B cell (primary cell): Measurements from ENCODE around the gene TGFBR3L. TPM values are rescaled to one million over a fixed set of nuclear protein-coding genes. Genes with fewer than 3 reads are reported as not detected.

Experiments
- ATAC-seq: fragments of 200-7000 bp; cut with Tn5 transposase; one replicate; pipeline ENCODE4 v1.10.0; 2021; ENCODE audit warnings: low read depth, mild to moderate bottlenecking, moderate number of reproducible peaks, moderate library complexity
- CTCF ChIA-PET: fragments of 350-600 bp; sonication (Branson Sonifier 250); formaldehyde crosslinking; loops from one replicate; lab custom pipeline; 2021; ENCODE audit warnings: antibody characterized with exemption, inconsistent platforms; lab: Charles Lee
- POLR2A ChIA-PET: fragments of 350-600 bp; sonication (Branson Sonifier 250); formaldehyde crosslinking; loops from one replicate; lab custom pipeline; 2021; ENCODE audit warnings: antibody characterized with exemption; lab: Charles Lee
- DNase-seq: peaks from one replicate; pipeline ENCODE4 v3.0.0; 2013
- H2AFZ ChIP-seq: 2 replicates; pipeline ENCODE4 v1.6.1; 2012; ENCODE audit warnings: mild to moderate bottlenecking, low read depth, low read length; ENCODE audit not compliant: insufficient read depth, poor library complexity, severe bottlenecking
- H3K27ac ChIP-seq, 2 donors: 1 replicate in 1 of 2; 2 replicates in 1 of 2; pipeline ENCODE4 v1.5.1; 2012 to 2013; ENCODE audit warnings: low read length in 2 of 2, mild to moderate bottlenecking in 2 of 2, moderate library complexity in 1 of 2
- H3K27me3 ChIP-seq, 4 experiments: fragments of 200-600 bp in 1 of 4; sonication (generic) in 1 of 4; replicated peaks in 1 of 4; 1 replicate in 2 of 4; 2 replicates in 2 of 4; pipeline versions ENCODE4 v1.6.1 to v1.7.0; 2013 to 2016; ENCODE audit warnings: low read length in 3 of 4, mild to moderate bottlenecking in 2 of 4, mixed read lengths in 1 of 4, moderate library complexity in 1 of 4; ENCODE audit not compliant: insufficient read depth in 4 of 4, control insufficient read depth in 3 of 4; ENCODE audit errors: control extremely low read depth in 1 of 4
- H3K36me3 ChIP-seq, 2 experiments: replicated peaks in 1 of 2; 1 replicate in 1 of 2; 2 replicates in 1 of 2; pipeline versions ENCODE4 v1.6.1 to v1.7.1; 2013; ENCODE audit warnings: low read length in 1 of 2; ENCODE audit not compliant: insufficient read depth in 2 of 2, control insufficient read depth in 1 of 2; ENCODE audit errors: control extremely low read depth in 1 of 2, extremely low read depth in 1 of 2
- H3K4me1 ChIP-seq, 2 donors: fragments of 200-600 bp in 1 of 2; sonication (generic) in 1 of 2; 1 replicate in 1 of 2; 2 replicates in 1 of 2; pipeline versions ENCODE4 v1.5.1 to v1.6.1; 2013 to 2017; ENCODE audit warnings: low read length in 2 of 2; ENCODE audit not compliant: control insufficient read depth in 2 of 2, insufficient read depth in 2 of 2
- H3K4me2 ChIP-seq: replicated peaks from 2 replicates; pipeline ENCODE3; 2012; ENCODE audit warnings: mild to moderate bottlenecking, low read depth, low read length; ENCODE audit not compliant: poor library complexity, severe bottlenecking
- H3K4me3 ChIP-seq, 5 experiments: fragments of 200-600 bp in 1 of 5; sonication (generic) in 1 of 5; 1 replicate in 3 of 5; 2 replicates in 2 of 5; pipeline versions ENCODE4 v1.5.1 to v1.7.0; 2011 to 2016; ENCODE audit warnings: low read length in 4 of 5, mild to moderate bottlenecking in 4 of 5, low read depth in 2 of 5, control low read depth in 1 of 5, moderate library complexity in 1 of 5; ENCODE audit not compliant: insufficient read depth in 1 of 5; ENCODE audit errors: control extremely low read depth in 1 of 5, extremely low read depth in 1 of 5
- H3K79me2 ChIP-seq: fragments of 200-600 bp; sonication (generic); one replicate; pipeline ENCODE4 v1.6.0; 2016; ENCODE audit warnings: low read length; ENCODE audit not compliant: control insufficient read depth, insufficient read depth
- H3K9ac ChIP-seq: fragments of 200-600 bp; sonication (generic); 2 replicates; pipeline ENCODE4 v1.6.1; 2017; ENCODE audit warnings: mild to moderate bottlenecking, low read length, moderate library complexity
- H3K9me3 ChIP-seq, 3 donors: one replicate each; pipeline versions ENCODE4 v1.6.1 to v1.7.1; 2013; ENCODE audit warnings: low read length in 2 of 3; ENCODE audit not compliant: control insufficient read depth in 2 of 3, insufficient read depth in 1 of 3; ENCODE audit errors: control extremely low read depth in 1 of 3
- H4K20me1 ChIP-seq: 2 replicates; pipeline ENCODE4 v1.6.0; 2012; ENCODE audit warnings: mild to moderate bottlenecking, low read length; ENCODE audit not compliant: insufficient read depth, control insufficient read depth, poor library complexity, severe bottlenecking
- H3K27ac Mint-ChIP-seq: one replicate; pipeline ENCODE4 v1.8.0; 2021; ENCODE audit warnings: mixed read lengths
- H3K27me3 Mint-ChIP-seq: one replicate; pipeline ENCODE4 v1.8.0; 2021; ENCODE audit warnings: mixed read lengths
- H3K4me1 Mint-ChIP-seq: one replicate; pipeline ENCODE4 v1.8.0; 2021; ENCODE audit warnings: mixed read lengths
- H3K4me3 Mint-ChIP-seq: one replicate; pipeline ENCODE4 v1.8.0; 2021; ENCODE audit warnings: mixed read lengths
- H3K9me3 Mint-ChIP-seq: one replicate; pipeline ENCODE4 v1.8.0; 2022; ENCODE audit warnings: mixed read lengths; ENCODE audit not compliant: insufficient read depth
- CTCF ChIP-seq: fragments of 200-600 bp; IDR thresholded peaks from one replicate; pipeline ENCODE4 v1.8.0; 2022; ENCODE audit warnings: antibody characterized with exemption, mild to moderate bottlenecking
- EZH2 ChIP-seq: IDR thresholded peaks from 2 replicates; pipeline ENCODE4 v1.6.1; 2012; ENCODE audit warnings: borderline replicate concordance, low read depth, mild to moderate bottlenecking, moderate library complexity, low read length; ENCODE audit not compliant: insufficient read depth, poor library complexity, severe bottlenecking
- WGBS: methylation state at CpG from one replicate; pipeline ENCODE4 v1.1.5; 2013; ENCODE audit warnings: missing lambda C conversion rate; ENCODE audit not compliant: insufficient coverage; 5-methylcytosine and 5-hydroxymethylcytosine counted together
- intact Hi-C: fragments of 100-400 bp; cut with micrococcal nuclease; formaldehyde crosslinking; loops from one replicate; pipeline ENCODE4 v1.10.0; 2022
- polyA plus RNA-seq: library from polyadenylated mRNA; depleted of rRNA; stranded (reverse); fragments of >200 nt; gene quantifications from 2 replicates; pipeline ENCODE4 v1.2.3, GENCODE V29; 2012
- total RNA-seq, 2 donors: library from RNA; stranded (reverse); fragments of 120-200 nt in 1 of 2; gene quantifications; 1 replicate in 1 of 2; 2 replicates in 1 of 2; pipeline versions ENCODE4 v1.2.3 to v1.2.4, GENCODE V29; 2013 to 2022

The TGFBR3L gene
- total and polyA plus RNA-seq, 2 donors (not counting 1 experiment from before 2014, with no cell fraction given), result 0.21 to 0.22 TPM

DNA sequence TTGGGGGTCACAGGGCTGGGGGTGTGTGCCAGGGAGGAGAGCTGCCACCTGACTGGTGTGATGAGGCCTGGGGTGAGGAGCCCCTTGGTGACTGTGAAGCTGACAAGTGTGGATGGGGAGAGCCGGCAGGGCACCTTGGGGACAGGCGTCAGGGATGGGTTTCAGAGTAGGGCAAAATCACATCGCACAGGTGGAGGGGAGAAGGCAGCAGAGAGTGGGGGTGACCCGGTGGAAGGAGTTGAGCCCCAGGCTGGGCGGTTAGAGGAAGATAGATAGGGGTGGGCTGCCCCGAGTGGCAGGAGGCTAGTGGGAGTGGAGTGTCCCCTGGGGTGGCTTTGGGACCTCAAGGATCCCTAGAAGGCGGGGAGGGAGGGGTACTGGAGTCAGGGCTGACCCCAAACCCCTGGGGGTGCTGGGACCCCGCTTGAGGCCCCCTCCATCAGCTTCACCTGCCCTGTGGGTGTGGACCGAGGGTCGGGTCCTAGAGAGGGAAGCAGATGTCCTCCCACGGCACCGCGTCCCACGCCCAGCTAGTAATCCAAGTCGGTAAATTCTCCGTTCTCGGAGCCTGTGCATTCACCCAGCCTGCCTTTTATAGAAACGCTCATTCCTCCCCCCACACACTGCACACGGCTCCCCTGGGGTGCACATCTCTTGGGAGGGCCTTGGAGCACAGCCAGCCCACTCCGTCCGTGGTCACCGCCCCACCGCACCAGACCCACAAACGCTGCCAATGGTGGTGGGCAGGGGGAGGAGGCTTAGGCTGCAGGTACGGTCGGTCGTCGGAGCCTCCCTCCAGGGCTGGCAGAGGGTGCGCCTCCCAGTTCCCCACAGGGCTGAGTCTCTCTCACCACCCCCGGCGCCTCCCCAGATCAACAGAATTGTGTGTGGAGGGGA is 8.9 kb downstream of the TGFBR3L start:
- Mint-ChIP-seq H3K9me3 (no peaks in the 10 kb centered on the region), H3K27ac (no peak overlapping the region), H3K27me3 (peaks cover 8% of the 10 kb centered on the region), H3K4me3 (peak overlapping the region; percentile 29), H3K4me1 (peaks cover 38% of the 10 kb centered on the region)
- no peak overlapping the region for H3K27ac ChIP-seq
- peaks cover 0 to 12% (median 8%) of the 10 kb centered on the region in 4 experiments for H3K27me3 ChIP-seq
- H3K4me1 ChIP-seq, result peaks cover 35 to 41% of the 10 kb centered on the region in 2 donors
- POLR2A ChIA-PET, result interaction anchor here (1.8 kb wide), 1 partner anchor 20 kb away, joined by 4 read pairs; the partner anchor contains the start of gene TIMM44
- peaks cover 0 to 11% (median 0%) of the 10 kb centered on the region in 3 donors for H3K9me3 ChIP-seq
- CTCF ChIA-PET, result interaction anchor here (1.0 to 1.5 kb wide), 5 partner anchors 18 to 355 kb away, joined by 3 to 5 read pairs (median 5); no protein-coding TSS in a partner anchor
- intact Hi-C loops, result no loop called here
- no peak for ATAC-seq
- no peak overlapping the region for H3K4me2 ChIP-seq
- H3K36me3 ChIP-seq, result peaks cover 0 to 13% of the 10 kb centered on the region in 2 experiments
- TF ChIP-seq CTCF, result no peak
- TF ChIP-seq EZH2, result no peak
- no peak overlapping the region for H3K4me3 ChIP-seq
- peaks cover 48% of the 10 kb centered on the region for H4K20me1 ChIP-seq
- 92% methylated on average over 18 of the region's 31 CpGs for WGBS
- no peak overlapping the region for H3K9ac ChIP-seq
- DNase-seq, result no peak
- no peak overlapping the region for H2AFZ ChIP-seq
- H3K79me2 ChIP-seq, result peaks cover 5% of the 10 kb centered on the region

DNA sequence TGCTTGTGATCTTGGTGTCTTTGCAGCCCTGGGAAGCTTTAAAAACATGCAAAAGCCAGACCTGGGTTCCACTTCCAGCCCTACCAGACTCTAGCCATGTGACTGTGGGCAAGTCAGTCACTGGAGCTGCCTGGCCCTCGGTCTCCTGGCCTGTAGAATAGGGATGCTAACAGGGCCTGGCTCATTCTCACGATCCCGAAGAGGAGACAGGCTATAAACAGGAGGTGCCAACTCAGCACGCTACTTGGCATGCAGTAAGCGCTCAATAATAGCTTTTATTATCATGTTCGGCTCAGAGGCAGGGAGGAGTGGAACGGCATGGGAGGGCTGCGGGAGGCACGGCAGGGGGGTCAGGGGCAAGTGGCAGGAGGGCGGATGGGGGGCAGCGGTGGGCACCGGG is 9.6 kb downstream of the TGFBR3L start:
- ATAC-seq (no peak), DNase-seq (no peak)
- peaks cover 0 to 13% of the 10 kb centered on the region in 2 experiments for H3K36me3 ChIP-seq
- intact Hi-C loops, result no loop called here
- peaks cover 8% of the 10 kb centered on the region for H3K27me3 Mint-ChIP-seq
- no peak overlapping the region for H3K4me2 ChIP-seq
- peaks cover 5% of the 10 kb centered on the region for H3K79me2 ChIP-seq
- H3K27ac Mint-ChIP-seq, result peak overlapping the region; percentile 37
- no peaks in the 10 kb centered on the region for H3K9me3 Mint-ChIP-seq
- POLR2A ChIA-PET, result no interaction called here
- H3K4me3 ChIP-seq, result no peak overlapping the region
- peaks cover 28 to 34% of the 10 kb centered on the region in 2 donors for H3K4me1 ChIP-seq
- CTCF ChIA-PET, result interaction anchor here (1.0 to 1.5 kb wide), 5 partner anchors 17 to 356 kb away, joined by 3 to 5 read pairs (median 5); no protein-coding TSS in a partner anchor
- TF ChIP-seq CTCF (no peak), EZH2 (no peak)
- H2AFZ ChIP-seq, result no peak overlapping the region
- peaks cover 0 to 5% (median 2%) of the 10 kb centered on the region in 4 experiments for H3K27me3 ChIP-seq
- H4K20me1 ChIP-seq, result peaks cover 43% of the 10 kb centered on the region
- H3K27ac ChIP-seq, result no peak overlapping the region
- H3K4me3 Mint-ChIP-seq, result peak overlapping the region; percentile 73
- no peak overlapping the region for H3K9ac ChIP-seq
- H3K4me1 Mint-ChIP-seq, result peaks cover 38% of the 10 kb centered on the region
- WGBS, result 91% methylated on average over 12 of the region's 12 CpGs
- peaks cover 0 to 5% (median 0%) of the 10 kb centered on the region in 3 donors for H3K9me3 ChIP-seq
